Naive B cell (primary cell): ENCODE measurements around the gene LUZP2. TPM values are rescaled to one million over a fixed set of nuclear protein-coding genes. Genes with fewer than 3 reads are reported as not detected.
"Not testable (repeated sequence)": the region's sequence is repeated elsewhere in the genome, so short reads cannot be mapped to it uniquely, and the experiment has no call there.

Experiments
- ATAC-seq, 2 donors: fragments of 150-1000 bp; cut with Tn5 transposase; 2 replicates each; pipeline ENCODE4 v1.10.0; 2021; ENCODE audit warnings: low read depth in 2 of 2, mild to moderate bottlenecking in 2 of 2, moderate library complexity in 2 of 2
- DNase-seq: peaks from one replicate; pipeline ENCODE4 v3.0.0; 2022
- H3K27ac Mint-ChIP-seq, 6 donors: one replicate each; pipeline ENCODE4 v1.8.0; 2020 to 2022; ENCODE audit warnings: mild to moderate bottlenecking in 6 of 6, mixed read lengths in 6 of 6, moderate library complexity in 5 of 6, inconsistent platforms in 2 of 6
- H3K27me3 Mint-ChIP-seq, 3 donors: one replicate each; pipeline ENCODE4 v1.8.0; 2021 to 2022; ENCODE audit warnings: mixed read lengths in 3 of 3, mild to moderate bottlenecking in 1 of 3
- H3K36me3 Mint-ChIP-seq, 2 donors: one replicate each; pipeline ENCODE4 v1.8.0; 2020 to 2022; ENCODE audit warnings: mixed read lengths in 2 of 2, inconsistent platforms in 1 of 2, mild to moderate bottlenecking in 1 of 2
- H3K4me1 Mint-ChIP-seq, 3 donors: one replicate each; pipeline ENCODE4 v1.8.0; 2020 to 2022; ENCODE audit warnings: mixed read lengths in 3 of 3, inconsistent platforms in 1 of 3, mild to moderate bottlenecking in 1 of 3, moderate library complexity in 1 of 3
- H3K4me3 Mint-ChIP-seq, 8 donors: one replicate each; pipeline ENCODE4 v1.8.0; 2020 to 2022; ENCODE audit warnings: mild to moderate bottlenecking in 8 of 8, mixed read lengths in 8 of 8, moderate library complexity in 8 of 8, inconsistent platforms in 2 of 8
- H3K9me3 Mint-ChIP-seq, 7 donors: one replicate each; pipeline ENCODE4 v1.8.0; 2020 to 2022; ENCODE audit warnings: mixed read lengths in 7 of 7, mild to moderate bottlenecking in 5 of 7, inconsistent platforms in 2 of 7, moderate library complexity in 1 of 7
- polyA plus RNA-seq, 6 donors: library from polyadenylated mRNA; unstranded; fragments of 300-500 nt; fragmentation: Illumina TruSeq; gene quantifications; one replicate each; pipeline ENCODE4 v1.2.3, GENCODE V29; 2021; ENCODE audit warnings: low read depth in 6 of 6

LUZP2 gene
- polyA plus RNA-seq, 6 donors from 2014 or later, result not detected

- not testable (repeated sequence) for H3K9me3 Mint-ChIP-seq, H3K36me3 Mint-ChIP-seq, H3K4me1 Mint-ChIP-seq, H3K27ac Mint-ChIP-seq, H3K4me3 Mint-ChIP-seq, H3K27me3 Mint-ChIP-seq, ATAC-seq, DNase-seq
Observed at GRCh38 chr11:24999929-25000328, 503.1 kb downstream of the LUZP2 start.

- Mint-ChIP-seq H3K36me3 (no peaks in the 10 kb centered on the region), H3K4me1 (no peaks in the 10 kb centered on the region), H3K27me3 (no peaks in the 10 kb centered on the region), H3K4me3 (no peak overlapping the region), H3K9me3 (peaks cover 0 to 3% (median 0%) of the 10 kb centered on the region in 7 donors), H3K27ac (no peak overlapping the region)
- ATAC-seq (no peak), DNase-seq (no peak)
Observed at GRCh38 chr11:25037431-25037830, 540.6 kb downstream of the LUZP2 start.

- no peaks in the 10 kb centered on the region for H3K4me1 Mint-ChIP-seq
- ATAC-seq (no peak), DNase-seq (no peak)
- H3K27me3 Mint-ChIP-seq, result no peaks in the 10 kb centered on the region
- H3K27ac Mint-ChIP-seq, result no peak overlapping the region
- H3K4me3 Mint-ChIP-seq, result no peak overlapping the region
- H3K9me3 Mint-ChIP-seq, result peaks cover 0 to 3% (median 0%) of the 10 kb centered on the region in 7 donors
- H3K36me3 Mint-ChIP-seq, result no peaks in the 10 kb centered on the region
Observed at GRCh38 chr11:25038131-25038530, 541.3 kb downstream of the LUZP2 start.

GRCh38 chr11:25039165-25039564, 542.3 kb downstream of the LUZP2 start:
- ATAC-seq (no peak), DNase-seq (no peak)
- H3K36me3 Mint-ChIP-seq, result no peaks in the 10 kb centered on the region
- H3K9me3 Mint-ChIP-seq, result peaks cover 0 to 3% (median 0%) of the 10 kb centered on the region in 7 donors
- no peak overlapping the region for H3K4me3 Mint-ChIP-seq
- H3K27ac Mint-ChIP-seq, result no peak overlapping the region
- no peaks in the 10 kb centered on the region for H3K4me1 Mint-ChIP-seq
- no peaks in the 10 kb centered on the region for H3K27me3 Mint-ChIP-seq

- H3K9me3 Mint-ChIP-seq, result no peaks in the 10 kb centered on the region
- no peaks in the 10 kb centered on the region for H3K27me3 Mint-ChIP-seq
- DNase-seq, result no peak
- H3K4me3 Mint-ChIP-seq, result no peak overlapping the region
- H3K4me1 Mint-ChIP-seq, result no peaks in the 10 kb centered on the region
- no peaks in the 10 kb centered on the region for H3K36me3 Mint-ChIP-seq
- no peak for ATAC-seq
- no peak overlapping the region for H3K27ac Mint-ChIP-seq
Observed at GRCh38 chr11:25048632-25049031, 551.8 kb downstream of the LUZP2 start.

- H3K27me3 Mint-ChIP-seq, result no peaks in the 10 kb centered on the region
- H3K27ac Mint-ChIP-seq, result no peak overlapping the region
- DNase-seq, result no peak
- no peak overlapping the region for H3K4me3 Mint-ChIP-seq
- H3K36me3 Mint-ChIP-seq, result no peaks in the 10 kb centered on the region
- H3K4me1 Mint-ChIP-seq, result no peaks in the 10 kb centered on the region
- no peak for ATAC-seq
- no peaks in the 10 kb centered on the region for H3K9me3 Mint-ChIP-seq
Observed at GRCh38 chr11:25052844-25053243, 556.0 kb downstream of the LUZP2 start.

- Mint-ChIP-seq H3K36me3 (no peaks in the 10 kb centered on the region), H3K27me3 (no peaks in the 10 kb centered on the region), H3K9me3 (no peaks in the 10 kb centered on the region), H3K27ac (no peak overlapping the region), H3K4me3 (no peak overlapping the region), H3K4me1 (no peaks in the 10 kb centered on the region)
- ATAC-seq (no peak), DNase-seq (no peak)
Observed at GRCh38 chr11:25057861-25058260, 561.0 kb downstream of the LUZP2 start.

GRCh38 chr11:25065746-25066145, 568.9 kb downstream of the LUZP2 start:
- no peaks in the 10 kb centered on the region for H3K27me3 Mint-ChIP-seq
- no peak for DNase-seq
- no peaks in the 10 kb centered on the region for H3K36me3 Mint-ChIP-seq
- no peak for ATAC-seq
- H3K4me1 Mint-ChIP-seq, result no peaks in the 10 kb centered on the region
- H3K4me3 Mint-ChIP-seq, result no peak overlapping the region
- H3K27ac Mint-ChIP-seq, result no peak overlapping the region
- peaks cover 0 to 6% (median 3%) of the 10 kb centered on the region in 7 donors for H3K9me3 Mint-ChIP-seq

GRCh38 chr11:25066706-25067105, 569.9 kb downstream of the LUZP2 start:
- Mint-ChIP-seq H3K4me1 (no peaks in the 10 kb centered on the region), H3K9me3 (peaks cover 0 to 6% (median 3%) of the 10 kb centered on the region in 7 donors), H3K36me3 (no peaks in the 10 kb centered on the region), H3K27ac (no peak overlapping the region), H3K4me3 (peak overlapping the region in 1 of 8 donors; percentile 52), H3K27me3 (no peaks in the 10 kb centered on the region)
- DNase-seq (no peak), ATAC-seq (no peak)

GRCh38 chr11:25068451-25068850, 571.6 kb downstream of the LUZP2 start:
- Mint-ChIP-seq H3K4me1 (no peaks in the 10 kb centered on the region), H3K27ac (no peak overlapping the region), H3K4me3 (no peak overlapping the region), H3K9me3 (peaks cover 0 to 6% (median 3%) of the 10 kb centered on the region in 7 donors), H3K27me3 (no peaks in the 10 kb centered on the region), H3K36me3 (no peaks in the 10 kb centered on the region)
- DNase-seq (no peak), ATAC-seq (no peak)

GRCh38 chr11:25094085-25094802, 597.4 kb downstream of the LUZP2 start:
- DNase-seq, result no peak
- H3K36me3 Mint-ChIP-seq, result no peaks in the 10 kb centered on the region
- H3K27ac Mint-ChIP-seq, result no peak overlapping the region
- no peak for ATAC-seq
- no peaks in the 10 kb centered on the region for H3K4me1 Mint-ChIP-seq
- H3K27me3 Mint-ChIP-seq, result no peaks in the 10 kb centered on the region
- H3K4me3 Mint-ChIP-seq, result peak overlapping the region in 1 of 8 donors; percentile 60
- no peaks in the 10 kb centered on the region for H3K9me3 Mint-ChIP-seq

- H3K27ac Mint-ChIP-seq, result no peak overlapping the region
- no peaks in the 10 kb centered on the region for H3K36me3 Mint-ChIP-seq
- peaks cover 0 to 7% (median 4%) of the 10 kb centered on the region in 7 donors for H3K9me3 Mint-ChIP-seq
- no peak for ATAC-seq
- no peaks in the 10 kb centered on the region for H3K27me3 Mint-ChIP-seq
- H3K4me3 Mint-ChIP-seq, result no peak overlapping the region
- H3K4me1 Mint-ChIP-seq, result no peaks in the 10 kb centered on the region
- no peak for DNase-seq
Observed at GRCh38 chr11:25119416-25119815, 622.6 kb downstream of the LUZP2 start.
